HepG2 (cell line): ENCODE measurements around the gene BMF. TPM values are rescaled to one million over a fixed set of nuclear protein-coding genes. Genes with fewer than 3 reads are reported as not detected.

ENCODE experiments used
- EP300 ChIP-seq, 3 experiments: sonication (generic) in 1 of 3; formaldehyde crosslinking in 1 of 3; IDR thresholded peaks; 2 replicates each; pipeline versions ENCODE4 v1.5.1 to v1.6.1; 2011 to 2020; ENCODE audit warnings: low read depth in 2 of 3, low read length in 2 of 3, borderline replicate concordance in 1 of 3, improper control_type of control experiment in 1 of 3, mild to moderate bottlenecking in 1 of 3, missing genetic modification reagents in 1 of 3, moderate library complexity in 1 of 3
- REL ChIP-seq: sonication (generic); formaldehyde crosslinking; conservative IDR thresholded peaks from 2 replicates; pipeline ENCODE4 v1.8.0; 2022; ENCODE audit warnings: mild to moderate bottlenecking, missing genetic modification reagents, moderate library complexity
- SMYD3 ChIP-seq: sonication (generic); formaldehyde crosslinking; IDR thresholded peaks from 2 replicates; pipeline ENCODE4 v1.8.1; 2023; ENCODE audit warnings: mild to moderate bottlenecking, missing genetic modification reagents
- SP1 ChIP-seq, 2 experiments: fragments of 450-650 bp in 1 of 2; sonication (generic) in 1 of 2; formaldehyde crosslinking in 1 of 2; IDR thresholded peaks; 2 replicates each; pipeline versions ENCODE4 v1.4.0 to v1.6.1; 2016 to 2020; ENCODE audit warnings: missing genetic modification reagents in 1 of 2
- SRY ChIP-seq: sonication (generic); formaldehyde crosslinking; IDR thresholded peaks from 2 replicates; pipeline ENCODE4 v1.8.0; 2022; ENCODE audit warnings: mild to moderate bottlenecking, missing genetic modification reagents
- TBL1XR1 ChIP-seq: fragments of 150-350 bp; IDR thresholded peaks from 2 replicates; pipeline ENCODE4 v1.6.1; 2014; ENCODE audit warnings: borderline replicate concordance, low read length; ENCODE audit not compliant: partially characterized antibody
- TBX3 ChIP-seq: fragments of 450-650 bp; IDR thresholded peaks from 2 replicates; pipeline ENCODE4 v1.6.1; 2017; ENCODE audit warnings: antibody characterized with exemption, mild to moderate bottlenecking, inconsistent platforms, borderline replicate concordance
- U2AF1 ChIP-seq: fragments of 200-400 bp; formaldehyde crosslinking; optimal IDR thresholded peaks from 2 replicates; pipeline ENCODE3; 2017; ENCODE audit warnings: mild to moderate bottlenecking, low read depth, low read length
- YEATS4 ChIP-seq: sonication (generic); formaldehyde crosslinking; IDR thresholded peaks from 2 replicates; pipeline ENCODE4 v1.4.0; 2020; ENCODE audit warnings: missing genetic modification reagents, borderline replicate concordance
- YY1 ChIP-seq: IDR thresholded peaks from 2 replicates; pipeline ENCODE4 v1.6.1; 2011; ENCODE audit warnings: low read length, low read depth, moderate library complexity, mild to moderate bottlenecking; ENCODE audit not compliant: insufficient read depth, insufficient replicate concordance
- ZNF383 ChIP-seq: sonication (generic); formaldehyde crosslinking; IDR thresholded peaks from 2 replicates; pipeline ENCODE4 v1.4.0; 2020; ENCODE audit warnings: missing genetic modification reagents, mild to moderate bottlenecking, borderline replicate concordance
- ZNF547 ChIP-seq: sonication (generic); formaldehyde crosslinking; IDR thresholded peaks from 2 replicates; pipeline ENCODE4 v1.5.1; 2020; ENCODE audit warnings: mild to moderate bottlenecking, missing genetic modification reagents
- ZNF703 ChIP-seq: sonication (generic); formaldehyde crosslinking; IDR thresholded peaks from 2 replicates; pipeline ENCODE4 v1.5.1; 2020; ENCODE audit warnings: missing genetic modification reagents, mild to moderate bottlenecking, moderate library complexity, borderline replicate concordance
- ZNF75D ChIP-seq: sonication (generic); formaldehyde crosslinking; IDR thresholded peaks from 2 replicates; pipeline ENCODE4 v1.8.1; 2023; ENCODE audit warnings: missing genetic modification reagents, mild to moderate bottlenecking, borderline replicate concordance
- ZNF768 ChIP-seq: sonication (generic); formaldehyde crosslinking; IDR thresholded peaks from 2 replicates; pipeline ENCODE4 v1.4.0; 2020; ENCODE audit warnings: missing genetic modification reagents
- ZSCAN22 ChIP-seq: sonication (generic); formaldehyde crosslinking; IDR thresholded peaks from 2 replicates; pipeline ENCODE4 v1.4.0; 2020; ENCODE audit warnings: mild to moderate bottlenecking, missing genetic modification reagents
- polyA plus RNA-seq, 8 experiments: library from polyadenylated mRNA; depleted of rRNA in 3 of 8; stranded (reverse) in 7 of 8; unstranded in 1 of 8; fragments of >200 nt; fragmentation: Illumina TruSeq in 4 of 8; extraction: Trizol in 4 of 8; gene quantifications; 2 replicates each; pipeline versions ENCODE4 v1.2.1 to v1.2.3, GENCODE V29; 2011 to 2016; ENCODE audit warnings: low read depth in 4 of 8, missing spikeins in 1 of 8, mixed read lengths in 1 of 8; ENCODE audit not compliant: insufficient read depth in 1 of 8
- total RNA-seq, 5 experiments: library from RNA; depleted of rRNA; stranded (reverse); fragments of >200 nt; fragmentation: Illumina TruSeq; extraction: Trizol; gene quantifications; 2 replicates each; pipeline ENCODE4 v1.2.3, GENCODE V29; 2016; ENCODE audit warnings: low read depth in 1 of 5
- TF ChIP-seq, protein P1 (sequence below): sonication (generic); formaldehyde crosslinking; IDR thresholded peaks from 2 replicates; pipeline ENCODE4 v1.8.0; 2022; ENCODE audit warnings: mild to moderate bottlenecking, missing genetic modification reagents, borderline replicate concordance
- TF ChIP-seq, protein P2 (sequence below): sonication (generic); formaldehyde crosslinking; IDR thresholded peaks from 2 replicates; pipeline ENCODE4 v1.8.1; 2022; ENCODE audit warnings: low read depth, mild to moderate bottlenecking, missing genetic modification reagents
- TF ChIP-seq, protein P3 (sequence below): sonication (generic); formaldehyde crosslinking; IDR thresholded peaks from 2 replicates; pipeline ENCODE4 v1.4.0; 2020; ENCODE audit warnings: missing genetic modification reagents, borderline replicate concordance

Gene BMF
- total and polyA plus RNA-seq, 2 of the 13 experiments (the other 11 are each of a cell fraction or from before 2014, with no cell fraction given) = 8.7 to 15.9 TPM

DNA sequence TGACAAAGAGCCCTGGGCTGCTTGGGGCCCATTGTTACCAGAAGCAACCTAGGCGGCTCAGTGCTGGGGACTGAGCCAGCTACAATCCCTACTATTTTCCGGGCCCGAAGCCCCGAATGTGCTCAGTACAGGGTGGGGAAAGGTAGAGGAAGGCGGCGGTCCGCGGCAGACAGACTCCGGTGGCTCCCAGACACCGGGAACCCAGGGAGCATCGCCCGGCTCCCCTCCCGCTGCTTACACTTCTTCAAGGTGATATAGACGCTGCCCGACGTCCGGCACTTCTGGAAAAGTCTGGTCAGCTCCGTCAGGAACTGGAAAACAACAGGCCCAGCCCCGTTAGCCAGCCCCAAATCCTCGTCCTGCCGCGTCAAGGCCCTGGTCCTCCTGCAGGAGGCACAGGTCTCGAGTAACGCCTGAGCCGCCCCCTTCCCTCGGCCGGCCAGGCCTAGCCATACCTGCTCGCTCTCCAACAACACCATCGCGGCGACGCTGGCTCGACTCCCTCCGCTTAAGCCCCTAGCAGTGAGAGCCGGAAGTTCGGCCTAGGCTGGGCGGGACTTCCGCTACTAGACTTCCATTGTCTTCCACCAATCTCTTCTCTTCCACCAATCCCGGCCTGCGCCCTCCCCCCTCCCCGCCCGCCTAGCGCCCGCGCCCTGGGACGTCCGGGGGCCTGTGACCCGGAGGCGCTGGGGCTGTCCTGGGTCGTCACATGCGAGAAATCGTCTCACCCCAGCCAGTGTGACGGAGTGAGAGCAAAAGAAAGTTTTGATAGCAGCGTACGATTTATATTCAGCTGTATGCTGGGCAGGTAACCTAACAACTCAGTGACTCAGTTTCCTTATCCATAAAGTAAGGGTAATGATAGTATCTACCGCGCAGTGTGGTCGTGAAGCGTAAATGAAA is 69.8 kb downstream of the BMF start, which contains the start of gene SRP14 (continued):
- TF ChIP-seq ZNF768 (CRISPR knock-in tag) (peak; percentile 70; the same call in 1 of the 2 replicates), SP1 (IDR thresholded peaks at IDR 0.05) (no peak), SP1 (CRISPR knock-in tag; IDR thresholded peaks at IDR 0.05) (peak; percentile 36; the same call in 1 of the 2 replicates), YEATS4 (CRISPR knock-in tag) (0 out of 2 replicates have a peak, but pooled peaks have one; percentile 46), ZNF383 (CRISPR knock-in tag) (peak; percentile 63; the same call in 1 of the 2 replicates), SMYD3 (CRISPR knock-in tag) (0 out of 2 replicates have a peak, but pooled peaks have one; percentile 43), REL (peak; percentile 29; the same call in 1 of the 2 replicates), EP300 (IDR thresholded peaks at IDR 0.05; ENCODE audit: low read depth in 2 of 2, low read length in 2 of 2) (0 out of 4 replicates have a peak, but pooled peaks of 1 of the 2 experiments have one; percentile 17), EP300 (CRISPR knock-in tag; IDR thresholded peaks at IDR 0.05; ENCODE audit: borderline replicate concordance) (no peak), TBL1XR1 (no peak), SRY (CRISPR knock-in tag) (peak; percentile 82), ZNF703 (no peak; the same call in 1 of the 2 replicates), TBX3 (no peak), ZNF75D (CRISPR knock-in tag) (0 out of 2 replicates have a peak, but pooled peaks have one; percentile 76), ZNF547 (CRISPR knock-in tag) (peak; percentile 69; the same call in 1 of the 2 replicates), YY1 (peak; percentile 10), U2AF1 (no peak), ZSCAN22 (CRISPR knock-in tag) (peak; percentile 57; the same call in 1 of the 2 replicates)
- TF ChIP-seq, protein P1, sequence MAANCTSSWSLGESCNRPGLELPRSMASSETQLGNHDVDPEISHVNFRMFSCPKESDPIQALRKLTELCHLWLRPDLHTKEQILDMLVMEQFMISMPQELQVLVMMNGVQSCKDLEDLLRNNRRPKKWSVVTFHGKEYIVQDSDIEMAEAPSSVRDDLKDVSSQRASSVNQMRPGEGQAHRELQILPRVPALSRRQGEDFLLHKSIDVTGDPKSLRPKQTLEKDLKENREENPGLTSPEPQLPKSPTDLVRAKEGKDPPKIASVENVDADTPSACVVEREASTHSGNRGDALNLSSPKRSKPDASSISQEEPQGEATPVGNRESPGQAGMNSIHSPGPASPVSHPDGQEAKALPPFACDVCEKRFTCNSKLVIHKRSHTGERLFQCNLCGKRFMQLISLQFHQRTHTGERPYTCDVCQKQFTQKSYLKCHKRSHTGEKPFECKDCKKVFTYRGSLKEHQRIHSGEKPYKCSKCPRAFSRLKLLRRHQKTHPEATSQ (CRISPR knock-in tag) = peak; percentile 23; the same call in 1 of the 2 replicates
- TF ChIP-seq, protein P2, sequence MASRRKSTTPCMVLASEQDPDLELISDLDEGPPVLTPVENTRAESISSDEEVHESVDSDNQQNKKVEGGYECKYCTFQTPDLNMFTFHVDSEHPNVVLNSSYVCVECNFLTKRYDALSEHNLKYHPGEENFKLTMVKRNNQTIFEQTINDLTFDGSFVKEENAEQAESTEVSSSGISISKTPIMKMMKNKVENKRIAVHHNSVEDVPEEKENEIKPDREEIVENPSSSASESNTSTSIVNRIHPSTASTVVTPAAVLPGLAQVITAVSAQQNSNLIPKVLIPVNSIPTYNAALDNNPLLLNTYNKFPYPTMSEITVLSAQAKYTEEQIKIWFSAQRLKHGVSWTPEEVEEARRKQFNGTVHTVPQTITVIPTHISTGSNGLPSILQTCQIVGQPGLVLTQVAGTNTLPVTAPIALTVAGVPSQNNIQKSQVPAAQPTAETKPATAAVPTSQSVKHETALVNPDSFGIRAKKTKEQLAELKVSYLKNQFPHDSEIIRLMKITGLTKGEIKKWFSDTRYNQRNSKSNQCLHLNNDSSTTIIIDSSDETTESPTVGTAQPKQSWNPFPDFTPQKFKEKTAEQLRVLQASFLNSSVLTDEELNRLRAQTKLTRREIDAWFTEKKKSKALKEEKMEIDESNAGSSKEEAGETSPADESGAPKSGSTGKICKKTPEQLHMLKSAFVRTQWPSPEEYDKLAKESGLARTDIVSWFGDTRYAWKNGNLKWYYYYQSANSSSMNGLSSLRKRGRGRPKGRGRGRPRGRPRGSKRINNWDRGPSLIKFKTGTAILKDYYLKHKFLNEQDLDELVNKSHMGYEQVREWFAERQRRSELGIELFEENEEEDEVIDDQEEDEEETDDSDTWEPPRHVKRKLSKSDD (CRISPR knock-in tag) = no peak
- TF ChIP-seq, protein P3, sequence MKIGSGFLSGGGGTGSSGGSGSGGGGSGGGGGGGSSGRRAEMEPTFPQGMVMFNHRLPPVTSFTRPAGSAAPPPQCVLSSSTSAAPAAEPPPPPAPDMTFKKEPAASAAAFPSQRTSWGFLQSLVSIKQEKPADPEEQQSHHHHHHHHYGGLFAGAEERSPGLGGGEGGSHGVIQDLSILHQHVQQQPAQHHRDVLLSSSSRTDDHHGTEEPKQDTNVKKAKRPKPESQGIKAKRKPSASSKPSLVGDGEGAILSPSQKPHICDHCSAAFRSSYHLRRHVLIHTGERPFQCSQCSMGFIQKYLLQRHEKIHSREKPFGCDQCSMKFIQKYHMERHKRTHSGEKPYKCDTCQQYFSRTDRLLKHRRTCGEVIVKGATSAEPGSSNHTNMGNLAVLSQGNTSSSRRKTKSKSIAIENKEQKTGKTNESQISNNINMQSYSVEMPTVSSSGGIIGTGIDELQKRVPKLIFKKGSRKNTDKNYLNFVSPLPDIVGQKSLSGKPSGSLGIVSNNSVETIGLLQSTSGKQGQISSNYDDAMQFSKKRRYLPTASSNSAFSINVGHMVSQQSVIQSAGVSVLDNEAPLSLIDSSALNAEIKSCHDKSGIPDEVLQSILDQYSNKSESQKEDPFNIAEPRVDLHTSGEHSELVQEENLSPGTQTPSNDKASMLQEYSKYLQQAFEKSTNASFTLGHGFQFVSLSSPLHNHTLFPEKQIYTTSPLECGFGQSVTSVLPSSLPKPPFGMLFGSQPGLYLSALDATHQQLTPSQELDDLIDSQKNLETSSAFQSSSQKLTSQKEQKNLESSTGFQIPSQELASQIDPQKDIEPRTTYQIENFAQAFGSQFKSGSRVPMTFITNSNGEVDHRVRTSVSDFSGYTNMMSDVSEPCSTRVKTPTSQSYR (CRISPR knock-in tag) = peak; percentile 62; the same call in 1 of the 2 replicates
